ENCODE measurements around the gene ZNF777. TPM values are rescaled to one million over a fixed set of nuclear protein-coding genes. Genes with fewer than 3 reads are reported as not detected.
A peak's percentile ranks its signal among the peaks of the same experiment; 100 is the strongest.

The ZNF777 gene
- total RNA-seq, 1 experiment from 2014 or later = 15.6 TPM

GRCh38 chr7:149409895-149410294 lies 51.0 kb downstream of the ZNF777 start:
- Mint-ChIP-seq H3K36me3 (ENCODE audit: insufficient read depth in 1 of 3, low read depth in 3 of 3) (no peaks in the 10 kb centered on the region; a peak in 1 of 7 replicates), H3K4me3 (no peak overlapping the region), H3K9me3 (peaks cover 3 to 6% of the 10 kb centered on the region in 2 experiments; a peak in 3 of 5 replicates), H3K4me1 (peaks cover 8 to 11% of the 10 kb centered on the region in 2 experiments), H3K27me3 (ENCODE audit: low read depth) (peaks cover 19% of the 10 kb centered on the region), H3K27ac (no peak overlapping the region; a peak in 1 of 7 replicates)
- Histone ChIP-seq H4K5ac (ENCODE audit: insufficient read length, low read depth, low read length) (no peak overlapping the region), H3K4me2 (ENCODE audit: insufficient read depth, insufficient read length, low read length) (no peak overlapping the region), H3K18ac (ENCODE audit: insufficient read length, low read depth, low read length) (no peak overlapping the region), H2BK20ac (ENCODE audit: low read depth, low read length, poor library complexity, severe bottlenecking) (peak overlapping the region; percentile 78), H3K9ac (ENCODE audit: extremely low read depth, insufficient read length, low read length) (no peak overlapping the region), H2BK120ac (ENCODE audit: low read depth, low read length, poor library complexity, severe bottlenecking) (no peak overlapping the region), H4K20me1 (ENCODE audit: control insufficient read depth, insufficient read depth, insufficient read length) (no peaks in the 10 kb centered on the region), H4K91ac (ENCODE audit: insufficient read length, low read depth, low read length) (no peak overlapping the region), H2BK5ac (ENCODE audit: insufficient read length, low read length) (no peak overlapping the region), H2BK15ac (ENCODE audit: low read depth, low read length) (no peak overlapping the region), H3K79me2 (ENCODE audit: insufficient read depth, low read length) (no peaks in the 10 kb centered on the region; the same call in 1 of the 2 replicates), H3K23me2 (ENCODE audit: insufficient read length, low read depth, low read length, poor library complexity, severe bottlenecking) (no peaks in the 10 kb centered on the region), H4K8ac (replicated peaks; ENCODE audit: insufficient read length, low read depth, low read length) (no peak overlapping the region), H3K4me1 (ENCODE audit: insufficient read depth, low read length) (no peaks in the 10 kb centered on the region), H2AK5ac (ENCODE audit: insufficient read length, low read length) (no peak overlapping the region), H3T11ph (ENCODE audit: low read length) (no peak overlapping the region), H3K56ac (ENCODE audit: insufficient read length, low read depth, low read length) (no peak overlapping the region), H3K9me3 (ENCODE audit: control insufficient read depth, low read depth, low read length) (no peaks in the 10 kb centered on the region), H3K27me3 (ENCODE audit: insufficient read depth, low read length) (no peaks in the 10 kb centered on the region), H3K27ac (ENCODE audit: insufficient read length, low read depth, low read length) (no peak overlapping the region), H2BK12ac (ENCODE audit: insufficient read length, low read depth, low read length) (no peak overlapping the region), H3K4ac (ENCODE audit: low read depth, low read length) (no peak overlapping the region), H2AFZ (ENCODE audit: low read length) (no peak overlapping the region), H3K14ac (ENCODE audit: insufficient read depth, low read length) (no peak overlapping the region), H3K79me1 (ENCODE audit: insufficient read depth, low read depth, low read length, poor library complexity, severe bottlenecking) (no peaks in the 10 kb centered on the region), H3K23ac (ENCODE audit: insufficient read length, low read depth, low read length) (no peak overlapping the region)
- TF ChIP-seq, protein P1, sequence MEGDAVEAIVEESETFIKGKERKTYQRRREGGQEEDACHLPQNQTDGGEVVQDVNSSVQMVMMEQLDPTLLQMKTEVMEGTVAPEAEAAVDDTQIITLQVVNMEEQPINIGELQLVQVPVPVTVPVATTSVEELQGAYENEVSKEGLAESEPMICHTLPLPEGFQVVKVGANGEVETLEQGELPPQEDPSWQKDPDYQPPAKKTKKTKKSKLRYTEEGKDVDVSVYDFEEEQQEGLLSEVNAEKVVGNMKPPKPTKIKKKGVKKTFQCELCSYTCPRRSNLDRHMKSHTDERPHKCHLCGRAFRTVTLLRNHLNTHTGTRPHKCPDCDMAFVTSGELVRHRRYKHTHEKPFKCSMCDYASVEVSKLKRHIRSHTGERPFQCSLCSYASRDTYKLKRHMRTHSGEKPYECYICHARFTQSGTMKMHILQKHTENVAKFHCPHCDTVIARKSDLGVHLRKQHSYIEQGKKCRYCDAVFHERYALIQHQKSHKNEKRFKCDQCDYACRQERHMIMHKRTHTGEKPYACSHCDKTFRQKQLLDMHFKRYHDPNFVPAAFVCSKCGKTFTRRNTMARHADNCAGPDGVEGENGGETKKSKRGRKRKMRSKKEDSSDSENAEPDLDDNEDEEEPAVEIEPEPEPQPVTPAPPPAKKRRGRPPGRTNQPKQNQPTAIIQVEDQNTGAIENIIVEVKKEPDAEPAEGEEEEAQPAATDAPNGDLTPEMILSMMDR (conservative IDR thresholded peaks at IDR 0.05) = no peak
- DNase-seq = no peak
- no CpG with 5 or more reads among the region's 6 CpGs for WGBS (ENCODE audit: extremely low coverage, insufficient read length, low lambda C conversion rate)

Measured in H9 (cell line).